Measurements from ENCODE around the gene DACH1. TPM values are rescaled to one million over a fixed set of nuclear protein-coding genes. Genes with fewer than 3 reads are reported as not detected.

Gene DACH1
- total RNA-seq, 1 donor from 2014 or later, result not detected

DNA sequence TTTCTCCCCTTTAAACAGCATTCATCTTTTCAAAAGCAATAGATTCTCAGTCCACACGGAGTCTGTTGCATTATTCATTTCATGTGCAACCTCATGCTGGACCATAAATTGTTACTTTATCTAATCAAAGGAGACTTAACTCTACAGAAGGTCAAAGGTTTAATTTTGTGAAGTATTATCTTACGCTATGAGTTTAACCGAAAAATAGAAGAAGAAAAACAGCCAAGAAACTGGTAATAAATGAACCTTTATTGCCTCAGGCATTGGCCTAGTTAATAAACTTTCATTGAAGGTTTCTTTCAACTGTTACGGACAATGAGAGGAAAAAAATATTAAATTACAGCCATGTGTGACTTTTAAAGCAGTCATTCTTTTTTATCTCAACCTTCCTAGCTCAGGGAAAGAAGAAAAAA, 223.6 kb downstream of the DACH1 start:
- no peak overlapping the region for H3K4me3 ChIP-seq (ENCODE audit: low read depth, low read length)
- TF ChIP-seq CTCF (IDR thresholded peaks at IDR 0.05; ENCODE audit: insufficient read depth, low read length, severe bottlenecking), result no peak
- no peak for FAIRE-seq

DNA sequence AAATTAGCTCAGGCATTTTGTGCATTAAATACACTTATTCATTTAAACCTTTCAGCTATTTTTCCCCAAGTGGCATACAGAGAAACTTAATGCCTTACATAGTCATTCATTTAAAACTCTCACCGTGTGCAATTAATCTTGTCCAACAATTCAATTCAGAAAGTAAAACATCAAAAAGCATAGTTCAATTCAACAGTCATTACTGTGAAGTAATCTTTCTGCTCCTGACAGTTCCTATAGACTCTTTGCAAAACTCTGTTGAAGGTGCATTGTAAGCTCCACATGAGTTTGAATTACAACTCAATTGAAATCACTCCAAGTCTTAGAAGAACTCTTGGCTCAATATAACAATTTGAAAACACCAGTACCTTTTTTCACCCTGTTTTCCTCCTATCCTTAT, 228.3 kb downstream of the DACH1 start:
- no peak for FAIRE-seq
- Histone ChIP-seq H3K27me3 (ENCODE audit: control insufficient read depth, insufficient read depth, low read length) (no peaks in the 10 kb centered on the region), H3K4me3 (ENCODE audit: low read depth, low read length) (no peak overlapping the region), H3K36me3 (ENCODE audit: control insufficient read depth, insufficient read depth, low read length) (no peaks in the 10 kb centered on the region)
- DNase-seq (ENCODE audit: low read depth), result no peak
- TF ChIP-seq CTCF (IDR thresholded peaks at IDR 0.05; ENCODE audit: insufficient read depth, low read length, severe bottlenecking), result no peak

More for the DNA sequence above, 223.6 kb downstream of the DACH1 start:
- DNase-seq (ENCODE audit: low read depth), result no peak
- no peaks in the 10 kb centered on the region for H3K36me3 ChIP-seq (ENCODE audit: control insufficient read depth, insufficient read depth, low read length)
- no peaks in the 10 kb centered on the region for H3K27me3 ChIP-seq (ENCODE audit: control insufficient read depth, insufficient read depth, low read length)

DNA sequence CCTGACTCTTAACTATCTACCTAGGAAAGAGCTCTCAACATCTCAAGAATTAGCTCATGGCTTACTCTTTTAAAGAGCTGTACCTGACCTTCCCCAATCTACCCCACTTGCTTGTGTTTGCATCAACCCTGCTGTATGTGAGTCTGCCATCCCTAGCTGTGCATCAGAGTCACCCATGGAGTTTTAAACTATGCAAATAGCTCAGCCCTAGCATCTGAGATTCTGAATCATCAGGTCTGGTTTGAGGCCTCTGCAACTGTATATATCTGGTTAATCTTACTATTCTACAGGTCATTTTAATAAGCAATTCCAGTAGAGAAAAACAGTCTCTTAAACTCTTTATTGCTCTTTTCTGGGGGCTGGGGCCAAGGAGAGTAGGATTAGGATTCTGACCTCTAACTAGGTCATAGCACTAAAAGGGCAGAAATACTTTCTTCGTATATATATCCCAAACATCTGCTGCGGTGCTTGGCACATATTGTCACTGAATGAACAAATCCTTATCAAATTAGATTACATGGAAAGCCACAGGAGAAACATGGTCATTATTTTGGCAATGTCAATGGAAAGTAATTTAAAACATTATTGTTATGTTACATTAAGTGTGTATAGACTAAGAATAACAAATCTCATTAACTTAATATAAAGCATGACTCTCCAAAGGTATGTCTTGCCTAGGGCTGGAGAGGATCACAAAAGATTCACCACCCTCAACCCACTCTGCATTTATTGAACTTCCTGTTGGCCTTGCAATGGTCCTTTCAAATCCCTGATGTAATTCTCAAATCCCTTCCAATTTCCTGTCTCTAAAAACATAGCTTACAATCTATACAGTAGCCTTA, 232.2 kb downstream of the DACH1 start:
- DNase-seq (ENCODE audit: low read depth) (no peak), FAIRE-seq (no peak)
- Histone ChIP-seq H3K4me3 (ENCODE audit: low read depth, low read length) (no peak overlapping the region), H3K27me3 (ENCODE audit: control insufficient read depth, insufficient read depth, low read length) (no peaks in the 10 kb centered on the region), H3K36me3 (ENCODE audit: control insufficient read depth, insufficient read depth, low read length) (no peaks in the 10 kb centered on the region)
- no peak for TF ChIP-seq CTCF (IDR thresholded peaks at IDR 0.05; ENCODE audit: insufficient read depth, low read length, severe bottlenecking)

- FAIRE-seq (no peak), DNase-seq (ENCODE audit: low read depth) (no peak)
- Histone ChIP-seq H3K4me3 (ENCODE audit: low read depth, low read length) (no peak overlapping the region), H3K36me3 (ENCODE audit: control insufficient read depth, insufficient read depth, low read length) (no peaks in the 10 kb centered on the region), H3K27me3 (ENCODE audit: control insufficient read depth, insufficient read depth, low read length) (no peaks in the 10 kb centered on the region)
- TF ChIP-seq CTCF (IDR thresholded peaks at IDR 0.05; ENCODE audit: insufficient read depth, low read length, severe bottlenecking), result no peak
Observed at GRCh38 chr13:71634182-71634581, 232.8 kb downstream of the DACH1 start.

GRCh38 chr13:71632721-71633120, 234.3 kb downstream of the DACH1 start:
- no peak for TF ChIP-seq CTCF (IDR thresholded peaks at IDR 0.05; ENCODE audit: insufficient read depth, low read length, severe bottlenecking)
- DNase-seq (ENCODE audit: low read depth) (no peak), FAIRE-seq (no peak)
- Histone ChIP-seq H3K4me3 (ENCODE audit: low read depth, low read length) (no peak overlapping the region), H3K36me3 (ENCODE audit: control insufficient read depth, insufficient read depth, low read length) (no peaks in the 10 kb centered on the region), H3K27me3 (ENCODE audit: control insufficient read depth, insufficient read depth, low read length) (no peaks in the 10 kb centered on the region)

DNA sequence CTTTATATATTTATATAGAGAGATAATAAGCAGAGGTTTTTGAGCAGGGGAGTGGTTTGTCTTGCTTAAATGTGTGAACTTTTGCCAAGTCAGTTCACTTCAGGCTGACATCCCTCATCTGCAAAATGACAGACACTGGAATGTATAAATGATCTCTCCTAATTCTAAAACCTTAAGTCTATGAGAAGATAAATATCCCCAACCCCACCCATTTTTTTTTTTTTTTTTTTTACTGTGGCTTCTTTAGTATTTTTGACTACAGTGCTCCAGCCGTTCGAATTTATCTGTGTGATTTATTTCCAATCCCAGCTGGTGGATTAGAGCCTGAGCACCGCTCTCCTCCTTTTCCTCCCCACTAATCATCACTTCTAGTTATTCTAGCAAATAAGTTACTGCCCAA, 234.8 kb downstream of the DACH1 start:
- no peak for FAIRE-seq

More for the DNA sequence above, 234.8 kb downstream of the DACH1 start:
- no peak for TF ChIP-seq CTCF (IDR thresholded peaks at IDR 0.05; ENCODE audit: insufficient read depth, low read length, severe bottlenecking)
- H3K36me3 ChIP-seq (ENCODE audit: control insufficient read depth, insufficient read depth, low read length), result no peaks in the 10 kb centered on the region
- no peak for DNase-seq (ENCODE audit: low read depth)
- no peaks in the 10 kb centered on the region for H3K27me3 ChIP-seq (ENCODE audit: control insufficient read depth, insufficient read depth, low read length)
- H3K4me3 ChIP-seq (ENCODE audit: low read depth, low read length), result no peak overlapping the region

Measured in bronchial epithelial cell (primary cell).